CD4-positive, alpha-beta T cell treated with Interferon alpha-2 for 1 hour (primary cell): ENCODE data around the gene GTF2H4.
"Not testable (repeated sequence)": the region's sequence is repeated elsewhere in the genome, so short reads cannot be mapped to it uniquely, and the experiment has no call there.

ENCODE experiments used
- DNase-seq, 2 donors: peaks; one replicate each; pipeline ENCODE4 v3.0.0-alpha.2; 2020 to 2022

Gene GTF2H4

GRCh38 chr6:30926644-30927043, 18.6 kb downstream of the GTF2H4 start:
- no peak for DNase-seq

GRCh38 chr6:30927080-30927479, 19.1 kb downstream of the GTF2H4 start:
- not testable (repeated sequence) for DNase-seq

- DNase-seq: no peak
These were observed 20.7 kb downstream of the GTF2H4 start for GRCh38 chr6:30928677-30929076.

- no peak for DNase-seq
These were observed 22.5 kb downstream of the GTF2H4 start for GRCh38 chr6:30930506-30930905.

- no peak for DNase-seq
These were observed 23.3 kb downstream of the GTF2H4 start for GRCh38 chr6:30931272-30931671.

- no peak for DNase-seq
These were observed 24.1 kb downstream of the GTF2H4 start, which contains the start of gene SFTA2 for GRCh38 chr6:30931969-30932645. Gene SFTA2 (minus strand): TSS chr6:30932170. CDS start chr6:30932096, 74 bp downstream.

- DNase-seq: no peak
These were observed 24.8 kb downstream of the GTF2H4 start for GRCh38 chr6:30932665-30933365.

- no peak for DNase-seq
These were observed 27.0 kb downstream of the GTF2H4 start for GRCh38 chr6:30935018-30935417.

GRCh38 chr6:30937265-30937664, 29.3 kb downstream of the GTF2H4 start:
- no peak for DNase-seq

GRCh38 chr6:30938730-30939129, 30.7 kb downstream of the GTF2H4 start:
- no peak for DNase-seq

GRCh38 chr6:30939473-30939872, 31.5 kb downstream of the GTF2H4 start:
- no peak for DNase-seq

- no peak for DNase-seq
These were observed 32.5 kb downstream of the GTF2H4 start, which contains the start of gene MUCL3 for GRCh38 chr6:30940361-30940986. Gene MUCL3 (plus strand): TSS chr6:30940973. CDS start chr6:30941000, 27 bp downstream.

- no peak for DNase-seq
These were observed 34.5 kb downstream of the GTF2H4 start for GRCh38 chr6:30942338-30943060.

GRCh38 chr6:30944051-30944450, 36.0 kb downstream of the GTF2H4 start:
- no peak for DNase-seq

GRCh38 chr6:30945281-30945680, 37.3 kb downstream of the GTF2H4 start:
- DNase-seq: no peak

- no peak for DNase-seq
These were observed 39.2 kb downstream of the GTF2H4 start for GRCh38 chr6:30947231-30947630.

GRCh38 chr6:30948811-30949210, 40.8 kb downstream of the GTF2H4 start:
- DNase-seq: no peak

GRCh38 chr6:30951907-30952469, 44.0 kb downstream of the GTF2H4 start:
- no peak for DNase-seq

- no peak for DNase-seq
These were observed 46.8 kb downstream of the GTF2H4 start for GRCh38 chr6:30954631-30955366.

GRCh38 chr6:30955367-30956042, 47.5 kb downstream of the GTF2H4 start:
- peak; percentile 63 to 77 for DNase-seq

- no peak for DNase-seq
These were observed 49.7 kb downstream of the GTF2H4 start for GRCh38 chr6:30957716-30958115.
